ENCODE results near the gene OR51L1.
"Not testable (repeated sequence)": the region's sequence is repeated elsewhere in the genome, so short reads cannot be mapped to it uniquely, and the experiment has no call there.

DNA sequence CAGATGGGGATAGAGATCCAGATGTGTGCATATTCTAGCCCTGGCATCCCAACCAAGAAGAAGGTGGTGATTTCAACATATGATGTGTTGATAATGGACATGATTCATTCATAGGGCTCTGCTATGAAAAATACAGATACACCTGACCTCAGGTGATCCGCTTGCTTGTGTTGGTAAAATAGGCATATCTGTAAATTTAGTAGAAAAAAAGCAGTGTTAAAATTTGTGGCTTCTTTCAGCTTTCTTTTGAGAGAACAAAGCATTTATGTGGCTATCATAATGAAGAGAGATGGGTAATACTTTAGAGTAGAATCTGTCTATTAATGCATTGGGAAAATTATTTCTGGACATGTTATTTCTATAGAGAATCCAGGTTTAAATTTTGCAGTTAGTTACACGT, 39.0 kb upstream of the OR51L1 start, which contains the start of gene OR51A2:
- not testable (repeated sequence) for TF ChIP-seq JUND (CRISPR knock-in tag; IDR thresholded peaks at IDR 0.05); CTCF (CRISPR knock-in tag; IDR thresholded peaks at IDR 0.05); ZNF512 (CRISPR knock-in tag; IDR thresholded peaks at IDR 0.05); ESRRA (CRISPR knock-in tag; IDR thresholded peaks at IDR 0.05; ENCODE audit: low read depth); IKZF1 (IDR thresholded peaks at IDR 0.05); DNMT3B (CRISPR knock-in tag; conservative IDR thresholded peaks at IDR 0.05)
- TF ChIP-seq, protein P1, sequence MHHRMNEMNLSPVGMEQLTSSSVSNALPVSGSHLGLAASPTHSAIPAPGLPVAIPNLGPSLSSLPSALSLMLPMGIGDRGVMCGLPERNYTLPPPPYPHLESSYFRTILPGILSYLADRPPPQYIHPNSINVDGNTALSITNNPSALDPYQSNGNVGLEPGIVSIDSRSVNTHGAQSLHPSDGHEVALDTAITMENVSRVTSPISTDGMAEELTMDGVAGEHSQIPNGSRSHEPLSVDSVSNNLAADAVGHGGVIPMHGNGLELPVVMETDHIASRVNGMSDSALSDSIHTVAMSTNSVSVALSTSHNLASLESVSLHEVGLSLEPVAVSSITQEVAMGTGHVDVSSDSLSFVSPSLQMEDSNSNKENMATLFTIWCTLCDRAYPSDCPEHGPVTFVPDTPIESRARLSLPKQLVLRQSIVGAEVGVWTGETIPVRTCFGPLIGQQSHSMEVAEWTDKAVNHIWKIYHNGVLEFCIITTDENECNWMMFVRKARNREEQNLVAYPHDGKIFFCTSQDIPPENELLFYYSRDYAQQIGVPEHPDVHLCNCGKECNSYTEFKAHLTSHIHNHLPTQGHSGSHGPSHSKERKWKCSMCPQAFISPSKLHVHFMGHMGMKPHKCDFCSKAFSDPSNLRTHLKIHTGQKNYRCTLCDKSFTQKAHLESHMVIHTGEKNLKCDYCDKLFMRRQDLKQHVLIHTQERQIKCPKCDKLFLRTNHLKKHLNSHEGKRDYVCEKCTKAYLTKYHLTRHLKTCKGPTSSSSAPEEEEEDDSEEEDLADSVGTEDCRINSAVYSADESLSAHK (CRISPR knock-in tag; IDR thresholded peaks at IDR 0.05; ENCODE audit: borderline replicate concordance) = not testable (repeated sequence)
